Measurements from ENCODE around the gene TMEM9. TPM values are rescaled to one million over a fixed set of nuclear protein-coding genes. Genes with fewer than 3 reads are reported as not detected.

Gene TMEM9
- total and polyA plus RNA-seq, 10 donors = 21.5 to 50.3 (median 34.7) TPM

DNA sequence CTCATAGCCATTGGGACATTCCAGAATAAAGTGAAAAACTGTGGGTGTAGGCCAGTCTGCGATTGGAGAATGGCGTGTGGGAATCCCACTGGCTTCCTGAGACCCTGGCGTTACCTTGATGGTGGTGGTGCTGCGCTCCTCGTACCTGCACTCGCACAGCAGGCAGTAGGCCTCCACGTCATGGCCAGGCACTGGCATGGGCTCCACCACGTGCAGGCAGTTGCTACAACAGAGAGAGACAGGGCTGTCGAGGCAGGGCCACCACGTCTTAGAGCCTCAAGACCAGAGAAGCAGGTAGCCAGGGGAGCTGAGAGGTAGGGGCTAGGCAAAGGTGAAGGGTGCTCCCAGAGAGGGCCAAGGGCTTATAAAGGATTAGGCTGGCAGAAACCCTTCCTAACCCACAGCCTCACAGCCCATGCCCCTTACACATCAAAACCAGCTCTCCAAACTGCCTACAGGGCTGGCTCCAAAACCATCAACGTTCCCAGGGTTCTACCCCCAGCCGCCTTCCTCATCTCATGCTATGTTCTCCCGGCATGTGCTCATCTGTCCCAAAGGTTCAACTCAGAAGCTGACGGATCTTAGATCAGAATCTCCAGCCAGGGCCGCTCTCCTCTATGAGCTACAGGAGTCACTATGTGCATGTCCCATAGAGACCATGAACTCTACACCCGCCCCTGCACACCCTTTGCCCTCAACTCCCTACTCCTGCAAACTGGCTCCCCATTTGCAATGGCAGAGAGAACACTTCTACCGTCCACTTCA, 7.5 kb downstream of the TMEM9 start:
- TF ChIP-seq POLR2AphosphoS5 (IDR thresholded peaks at IDR 0.05) = no peak
- no peak for TF ChIP-seq POLR2A (IDR thresholded peaks at IDR 0.05)
- TF ChIP-seq, protein P1, sequence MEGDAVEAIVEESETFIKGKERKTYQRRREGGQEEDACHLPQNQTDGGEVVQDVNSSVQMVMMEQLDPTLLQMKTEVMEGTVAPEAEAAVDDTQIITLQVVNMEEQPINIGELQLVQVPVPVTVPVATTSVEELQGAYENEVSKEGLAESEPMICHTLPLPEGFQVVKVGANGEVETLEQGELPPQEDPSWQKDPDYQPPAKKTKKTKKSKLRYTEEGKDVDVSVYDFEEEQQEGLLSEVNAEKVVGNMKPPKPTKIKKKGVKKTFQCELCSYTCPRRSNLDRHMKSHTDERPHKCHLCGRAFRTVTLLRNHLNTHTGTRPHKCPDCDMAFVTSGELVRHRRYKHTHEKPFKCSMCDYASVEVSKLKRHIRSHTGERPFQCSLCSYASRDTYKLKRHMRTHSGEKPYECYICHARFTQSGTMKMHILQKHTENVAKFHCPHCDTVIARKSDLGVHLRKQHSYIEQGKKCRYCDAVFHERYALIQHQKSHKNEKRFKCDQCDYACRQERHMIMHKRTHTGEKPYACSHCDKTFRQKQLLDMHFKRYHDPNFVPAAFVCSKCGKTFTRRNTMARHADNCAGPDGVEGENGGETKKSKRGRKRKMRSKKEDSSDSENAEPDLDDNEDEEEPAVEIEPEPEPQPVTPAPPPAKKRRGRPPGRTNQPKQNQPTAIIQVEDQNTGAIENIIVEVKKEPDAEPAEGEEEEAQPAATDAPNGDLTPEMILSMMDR (IDR thresholded peaks at IDR 0.05 in 8 of 11, conservative IDR thresholded peaks at IDR 0.05 in 3 of 11) = no peak
- peaks cover 3 to 99% (median 55%) of the 10 kb centered on the region in 6 donors for H3K36me3 ChIP-seq
- H3K27me3 ChIP-seq (replicated peaks in 1 of 7) = no peaks in the 10 kb centered on the region
- H3K4me1 ChIP-seq = peaks cover 0 to 9% (median 0%) of the 10 kb centered on the region in 6 donors
- intact Hi-C loops (cut with DNase I; ENCODE audit: low total_unique reads) = no loop called here
- 88 to 98% (median 91%) methylated on average over 11 to 17 of the region's 17 CpGs for WGBS, 5 donors
- DNase-seq = peak; percentile 67
- no peak overlapping the region for H3K4me3 ChIP-seq
- H3K27ac ChIP-seq = no peak overlapping the region
- H3K9me3 ChIP-seq = no peaks in the 10 kb centered on the region

DNA sequence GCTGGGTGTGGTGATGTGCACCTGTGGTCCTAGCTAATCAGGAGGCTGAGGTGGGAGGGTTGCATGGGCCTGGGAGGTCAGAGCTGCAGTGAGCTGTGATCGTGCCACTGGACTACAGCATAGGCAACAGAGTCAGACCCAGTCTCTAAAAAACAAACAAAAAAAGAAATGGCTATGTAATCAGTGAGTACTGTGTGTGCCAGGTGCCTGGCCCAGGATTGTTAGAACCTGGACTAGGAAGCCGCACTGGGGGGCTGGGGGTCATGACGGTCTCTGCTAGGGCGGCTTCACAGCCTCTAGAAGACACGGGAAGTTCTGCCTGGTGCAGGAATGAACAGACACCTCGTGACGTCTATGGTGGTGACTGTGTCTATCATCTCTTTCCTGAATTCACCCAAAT, 8.5 kb downstream of the TMEM9 start:
- TF ChIP-seq POLR2AphosphoS5 (IDR thresholded peaks at IDR 0.05) = no peak
- TF ChIP-seq, protein P1 (IDR thresholded peaks at IDR 0.05 in 8 of 11, conservative IDR thresholded peaks at IDR 0.05 in 3 of 11) = no peak
- no peak for TF ChIP-seq POLR2A (IDR thresholded peaks at IDR 0.05)
- H3K27ac ChIP-seq = no peak overlapping the region
- WGBS, 5 donors = 90 to 98% (median 93%) methylated on average over 7 of the region's 7 CpGs
- no peaks in the 10 kb centered on the region for H3K27me3 ChIP-seq (replicated peaks in 1 of 7)
- H3K4me1 ChIP-seq = peaks cover 0 to 6% (median 0%) of the 10 kb centered on the region in 6 donors
- H3K9me3 ChIP-seq = no peaks in the 10 kb centered on the region
- DNase-seq = peak; percentile 52
- intact Hi-C loops (cut with DNase I; ENCODE audit: low total_unique reads) = no loop called here
- H3K4me3 ChIP-seq = no peak overlapping the region
- peaks cover 3 to 99% (median 59%) of the 10 kb centered on the region in 6 donors for H3K36me3 ChIP-seq

DNA sequence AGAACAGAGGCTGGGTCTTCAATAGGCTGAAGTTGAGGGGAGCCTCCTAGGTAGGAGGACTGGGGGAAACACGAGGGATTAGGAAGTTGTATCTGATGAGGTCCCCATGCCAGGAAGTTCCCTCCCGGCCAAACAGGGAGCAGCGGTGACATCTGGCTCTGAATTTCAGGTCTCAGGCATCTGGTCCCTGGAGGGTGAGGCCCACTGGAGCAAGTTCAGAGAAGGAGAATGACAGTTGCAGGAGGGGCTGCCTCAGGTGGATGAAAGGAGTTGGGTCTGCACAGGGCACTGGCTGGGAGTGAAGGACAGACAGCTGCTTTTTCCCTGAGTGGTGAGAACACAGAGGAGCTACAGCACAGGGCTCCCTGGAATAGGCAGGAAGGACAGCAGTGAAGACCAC, 9.1 kb downstream of the TMEM9 start:
- Histone ChIP-seq H3K27ac (no peak overlapping the region), H3K4me3 (no peak overlapping the region), H3K27me3 (replicated peaks in 1 of 7) (no peaks in the 10 kb centered on the region), H3K4me1 (peaks cover 0 to 6% (median 0%) of the 10 kb centered on the region in 6 donors), H3K36me3 (peaks cover 3 to 99% (median 61%) of the 10 kb centered on the region in 6 donors), H3K9me3 (no peaks in the 10 kb centered on the region)
- TF ChIP-seq POLR2AphosphoS5 (IDR thresholded peaks at IDR 0.05) = no peak
- TF ChIP-seq, protein P1 (IDR thresholded peaks at IDR 0.05 in 8 of 11, conservative IDR thresholded peaks at IDR 0.05 in 3 of 11) = no peak
- TF ChIP-seq POLR2A (IDR thresholded peaks at IDR 0.05) = no peak
- WGBS, 5 donors = 75 to 92% (median 83%) methylated on average over 3 of the region's 3 CpGs
- peak; percentile 56 for DNase-seq
- intact Hi-C loops (cut with DNase I; ENCODE audit: low total_unique reads) = no loop called here

DNA sequence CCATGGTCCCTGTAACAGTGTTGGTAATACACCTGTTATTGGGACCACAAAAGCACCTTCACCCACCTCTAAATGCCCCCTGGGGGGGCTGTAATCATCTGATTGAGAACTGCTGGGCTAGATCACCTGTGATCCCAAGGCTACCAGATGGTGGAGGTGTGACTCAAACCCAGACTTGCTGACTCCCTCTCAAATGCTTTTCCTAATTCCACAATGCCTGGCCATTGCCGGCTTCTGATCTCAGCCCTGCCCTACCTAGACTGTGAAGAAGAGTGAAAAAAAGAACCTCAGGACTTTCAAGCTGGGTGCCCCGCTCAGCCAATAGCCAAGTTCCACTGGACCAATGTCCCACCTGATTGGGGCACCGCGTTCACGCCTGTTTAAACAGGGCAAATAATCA, 9.6 kb downstream of the TMEM9 start:
- DNase-seq = no peak
- peaks cover 0 to 6% (median 0%) of the 10 kb centered on the region in 6 donors for H3K4me1 ChIP-seq
- no peaks in the 10 kb centered on the region for H3K9me3 ChIP-seq
- WGBS, 5 donors = 75 to 88% (median 80%) methylated on average over 5 of the region's 5 CpGs
- H3K27me3 ChIP-seq (replicated peaks in 1 of 7) = no peaks in the 10 kb centered on the region
- intact Hi-C loops (cut with DNase I; ENCODE audit: low total_unique reads) = no loop called here
- no peak for TF ChIP-seq POLR2A (IDR thresholded peaks at IDR 0.05)
- TF ChIP-seq, protein P1 (IDR thresholded peaks at IDR 0.05 in 8 of 11, conservative IDR thresholded peaks at IDR 0.05 in 3 of 11) = no peak
- H3K4me3 ChIP-seq = no peak overlapping the region
- H3K36me3 ChIP-seq = peaks cover 3 to 99% (median 61%) of the 10 kb centered on the region in 6 donors
- H3K27ac ChIP-seq = no peak overlapping the region
